MM.1S (cell line): ENCODE measurements around the gene TEX19.

Experiments used
- EZH2 ChIP-seq: fragments of 300-600 bp; sonication (generic); optimal IDR thresholded peaks from 2 replicates; pipeline ENCODE3; 2017; ENCODE audit warnings: low read depth, mild to moderate bottlenecking, antibody characterized with exemption, low read length, mixed read lengths
- EZH2phosphoT487 ChIP-seq: fragments of 300-600 bp; sonication (generic); IDR thresholded peaks from 2 replicates; pipeline ENCODE4 v1.6.1; 2018; ENCODE audit warnings: antibody characterized with exemption, low read length
- TF ChIP-seq, protein P1 (sequence below): fragments of 300-600 bp; sonication (generic); IDR thresholded peaks from 2 replicates; pipeline ENCODE4 v1.5.1; 2016; ENCODE audit warnings: antibody characterized with exemption, low read length, mixed read lengths

DNA sequence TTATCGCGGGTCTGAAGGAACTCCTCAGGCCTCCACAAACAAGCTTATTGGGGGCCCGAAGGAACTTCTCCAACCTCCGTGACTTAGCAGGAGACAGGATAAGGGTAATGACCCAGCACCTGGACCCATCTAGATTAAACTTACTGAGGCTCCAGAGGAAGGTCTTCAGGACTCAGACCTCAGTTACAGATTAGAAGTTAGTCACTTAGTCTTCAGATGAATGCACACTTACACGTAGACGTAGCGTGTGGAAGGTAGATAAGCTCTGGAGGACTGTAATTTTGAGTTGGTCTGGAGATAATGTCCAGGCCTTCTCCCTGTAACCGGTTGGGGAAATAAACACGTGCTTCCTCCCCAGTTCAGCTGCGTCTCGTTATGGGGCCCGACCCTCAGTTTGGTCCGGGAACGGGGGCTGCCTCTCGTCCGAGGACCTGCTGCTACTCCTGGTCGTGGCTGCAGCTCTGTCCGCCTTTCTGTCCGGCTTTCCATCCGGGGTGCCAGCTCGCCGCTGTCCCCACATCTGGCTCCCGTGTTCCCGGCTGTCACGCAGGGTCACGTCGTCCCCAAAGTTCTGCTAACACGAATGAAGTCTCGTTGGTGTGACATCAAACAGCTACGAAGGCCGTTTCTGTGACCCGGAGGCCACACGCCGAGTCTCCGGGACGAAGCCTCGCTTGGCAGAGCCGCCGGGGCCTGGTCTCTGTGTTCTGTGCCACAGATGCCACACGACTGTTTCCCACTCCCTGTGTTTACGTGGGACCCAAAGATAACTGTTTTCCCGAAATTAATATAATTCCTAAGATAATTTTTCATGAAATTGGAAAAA lies 13.7 kb upstream of the TEX19 start:
- TF ChIP-seq, protein P1, sequence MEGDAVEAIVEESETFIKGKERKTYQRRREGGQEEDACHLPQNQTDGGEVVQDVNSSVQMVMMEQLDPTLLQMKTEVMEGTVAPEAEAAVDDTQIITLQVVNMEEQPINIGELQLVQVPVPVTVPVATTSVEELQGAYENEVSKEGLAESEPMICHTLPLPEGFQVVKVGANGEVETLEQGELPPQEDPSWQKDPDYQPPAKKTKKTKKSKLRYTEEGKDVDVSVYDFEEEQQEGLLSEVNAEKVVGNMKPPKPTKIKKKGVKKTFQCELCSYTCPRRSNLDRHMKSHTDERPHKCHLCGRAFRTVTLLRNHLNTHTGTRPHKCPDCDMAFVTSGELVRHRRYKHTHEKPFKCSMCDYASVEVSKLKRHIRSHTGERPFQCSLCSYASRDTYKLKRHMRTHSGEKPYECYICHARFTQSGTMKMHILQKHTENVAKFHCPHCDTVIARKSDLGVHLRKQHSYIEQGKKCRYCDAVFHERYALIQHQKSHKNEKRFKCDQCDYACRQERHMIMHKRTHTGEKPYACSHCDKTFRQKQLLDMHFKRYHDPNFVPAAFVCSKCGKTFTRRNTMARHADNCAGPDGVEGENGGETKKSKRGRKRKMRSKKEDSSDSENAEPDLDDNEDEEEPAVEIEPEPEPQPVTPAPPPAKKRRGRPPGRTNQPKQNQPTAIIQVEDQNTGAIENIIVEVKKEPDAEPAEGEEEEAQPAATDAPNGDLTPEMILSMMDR: no peak
- TF ChIP-seq EZH2: no peak
- TF ChIP-seq EZH2phosphoT487: no peak
